NCI-H524 (cell line): ENCODE measurements around the gene HYLS1.

Experiments used
- DNase-seq, 2 experiments: peaks; one replicate each; lab custom pipeline; 2025; lab: John Stamatoyannopoulos, UW

Gene HYLS1

GRCh38 chr11:125950178-125950490 is 62.7 kb downstream of the HYLS1 start:
- no peak for DNase-seq
